HCT116 (cell line): Measurements from ENCODE around the gene CCDC177. TPM values are rescaled to one million over a fixed set of nuclear protein-coding genes. Genes with fewer than 3 reads are reported as not detected.

Experiments used
- ATAC-seq: fragments of 200-7000 bp; cut with Tn5 transposase; 2 replicates; pipeline ENCODE4 v1.9.1; 2020; ENCODE audit warnings: mild to moderate bottlenecking, moderate library complexity
- BruUV-seq: library from RNA; stranded (reverse); fragments of 400-500 nt; replicated peaks from 2 replicates; lab custom pipeline; 2021; lab: Mats Ljungman, UMichigan
- CTCF ChIA-PET: fragments of 300-600 bp; sonication (Branson Sonifier 250); formaldehyde crosslinking; loops from one replicate; lab custom pipeline; 2021; ENCODE audit warnings: antibody characterized with exemption; lab: Charles Lee
- POLR2A ChIA-PET: fragments of 300-600, 350-600 bp; sonication (Branson Sonifier 250); formaldehyde crosslinking; loops from one replicate; lab custom pipeline; 2021; ENCODE audit warnings: antibody characterized with exemption; lab: Charles Lee
- RAD21 ChIA-PET, 2 experiments: fragments of 300-600 bp; sonication (Branson Sonifier 250); formaldehyde crosslinking; loops; one replicate each; lab custom pipeline; 2023; ENCODE audit warnings: low total read pairs in 2 of 2; ENCODE audit not compliant: uncharacterized antibody in 2 of 2, unreplicated experiment in 2 of 2, low non-redundant PET in 1 of 2; lab: Charles Lee
- DNase-seq: peaks from one replicate; pipeline ENCODE4 v3.0.0-alpha.2; 2010; ENCODE audit warnings: low read depth, low spot score
- H2AFZ ChIP-seq: fragments of 200-600 bp; shearing (Covaris generic), sonication (generic); 2 replicates; pipeline ENCODE4 v1.6.1; 2017; ENCODE audit warnings: low read depth, mixed run types, mixed read lengths, antibody characterized with exemption, low read length; ENCODE audit not compliant: poor library complexity, severe bottlenecking
- H3K27ac ChIP-seq: 2 replicates; pipeline ENCODE4 v1.5.1; 2012; ENCODE audit warnings: low read depth, low read length
- H3K27me3 ChIP-seq: fragments of 200-600 bp; sonication (generic); 2 replicates; pipeline ENCODE4 v1.6.1; 2016; ENCODE audit warnings: mixed run types, low read length, mixed read lengths; ENCODE audit not compliant: insufficient read depth
- H3K36me3 ChIP-seq, 2 experiments: fragments of 200-500 bp in 1 of 2; fragments of 200-600 bp in 1 of 2; sonication (Bioruptor generic) in 1 of 2; sonication (generic) in 1 of 2; 2 replicates each; pipeline versions ENCODE4 v1.5.1 to v1.6.1; 2014 to 2016; ENCODE audit warnings: low read length in 2 of 2, inconsistent platforms in 1 of 2, mixed read lengths in 1 of 2, mixed run types in 1 of 2; ENCODE audit not compliant: insufficient read depth in 2 of 2, control insufficient read depth in 1 of 2
- H3K4me1 ChIP-seq, 2 experiments: fragments of 200-600 bp in 1 of 2; sonication (generic) in 1 of 2; 2 replicates each; pipeline versions ENCODE4 v1.5.1 to v1.6.1; 2012 to 2017; ENCODE audit warnings: low read length in 2 of 2, inconsistent platforms in 1 of 2, mild to moderate bottlenecking in 1 of 2, mixed read lengths in 1 of 2, mixed run types in 1 of 2, moderate library complexity in 1 of 2; ENCODE audit not compliant: insufficient read depth in 2 of 2, control insufficient read depth in 1 of 2
- H3K4me2 ChIP-seq: fragments of 200-600 bp; sonication (generic); 2 replicates; pipeline ENCODE4 v1.6.1; 2017; ENCODE audit warnings: mixed run types, low read length, mixed read lengths
- H3K4me3 ChIP-seq, 2 experiments: fragments of 200-600 bp in 1 of 2; sonication (generic) in 1 of 2; replicated peaks in 1 of 2; 2 replicates each; pipeline ENCODE4 v1.5.1; 2011 to 2016; ENCODE audit warnings: low read length in 2 of 2, control low read depth in 1 of 2, low read depth in 1 of 2, mild to moderate bottlenecking in 1 of 2, mixed read lengths in 1 of 2, mixed run types in 1 of 2
- H3K79me2 ChIP-seq: fragments of 200-600 bp; sonication (generic); 2 replicates; pipeline ENCODE4 v1.6.1; 2017; ENCODE audit warnings: mild to moderate bottlenecking, mixed run types, low read length, moderate library complexity, mixed read lengths; ENCODE audit not compliant: insufficient read depth
- H3K9ac ChIP-seq: fragments of 200-600 bp; sonication (generic); 2 replicates; pipeline ENCODE4 v1.6.1; 2016; ENCODE audit warnings: low read length, mixed read lengths
- H3K9me2 ChIP-seq: fragments of 200-600 bp; sonication (generic), shearing (Covaris generic); 2 replicates; pipeline ENCODE4 v1.6.1; 2017; ENCODE audit warnings: mixed run types, mild to moderate bottlenecking, moderate library complexity; ENCODE audit not compliant: insufficient read depth
- H3K9me3 ChIP-seq, 2 experiments: fragments of 200-500 bp in 1 of 2; fragments of 200-600 bp in 1 of 2; sonication (Bioruptor generic) in 1 of 2; sonication (generic) in 1 of 2; 2 replicates each; pipeline ENCODE4 v1.6.1; 2014 to 2017; ENCODE audit warnings: low read length in 2 of 2, mixed read lengths in 2 of 2, inconsistent platforms in 1 of 2, low read depth in 1 of 2, mild to moderate bottlenecking in 1 of 2, mixed run types in 1 of 2, moderate library complexity in 1 of 2; ENCODE audit not compliant: control insufficient read depth in 1 of 2, insufficient read depth in 1 of 2
- H4K20me1 ChIP-seq: fragments of 200-600 bp; sonication (generic), shearing (Covaris generic); 2 replicates; pipeline ENCODE4 v1.6.1; 2017; ENCODE audit warnings: mixed run types, mild to moderate bottlenecking, moderate library complexity; ENCODE audit not compliant: insufficient read depth
- ATF3 ChIP-seq: IDR thresholded peaks from 2 replicates; pipeline ENCODE4 v1.6.1; 2012
- CBX3 ChIP-seq: IDR thresholded peaks from 2 replicates; pipeline ENCODE4 v1.6.1; 2012; ENCODE audit warnings: low read depth
- EGR1 ChIP-seq: IDR thresholded peaks from 2 replicates; pipeline ENCODE4 v1.6.1; 2012; ENCODE audit warnings: low read depth
- ELF1 ChIP-seq: IDR thresholded peaks from 2 replicates; pipeline ENCODE4 v1.6.1; 2012; ENCODE audit warnings: low read depth, borderline replicate concordance
- EZH2 ChIP-seq: fragments of 200-600 bp; sonication (generic); IDR thresholded peaks from 2 replicates; pipeline ENCODE4 v1.6.1; 2017; ENCODE audit warnings: antibody characterized with exemption, mixed run types
- POLR2A ChIP-seq: IDR thresholded peaks from 2 replicates; pipeline ENCODE4 v1.7.0; 2011; ENCODE audit warnings: borderline replicate concordance; ENCODE audit not compliant: insufficient read depth, insufficient read length; ENCODE audit errors: extremely low read depth
- POLR2AphosphoS5 ChIP-seq: IDR thresholded peaks from 2 replicates; pipeline ENCODE4 v1.6.1; 2011; ENCODE audit warnings: mild to moderate bottlenecking, low read depth, low read length, moderate library complexity
- RAD21 ChIP-seq: IDR thresholded peaks from 2 replicates; pipeline ENCODE4 v1.6.1; 2012; ENCODE audit warnings: low read depth, mild to moderate bottlenecking
- REST ChIP-seq: IDR thresholded peaks from 2 replicates; pipeline ENCODE4 v1.6.1; 2012; ENCODE audit warnings: low read depth
- SIN3A ChIP-seq: IDR thresholded peaks from 2 replicates; pipeline ENCODE4 v1.6.1; 2012; ENCODE audit warnings: low read depth
- SP1 ChIP-seq: IDR thresholded peaks from 2 replicates; pipeline ENCODE4 v1.6.1; 2012; ENCODE audit warnings: low read depth
- SRF ChIP-seq: IDR thresholded peaks from 2 replicates; pipeline ENCODE4 v1.6.1; 2012; ENCODE audit warnings: low read depth
- TCF7L2 ChIP-seq: IDR thresholded peaks from 2 replicates; pipeline ENCODE4 v1.7.0; 2011; ENCODE audit warnings: borderline replicate concordance, inconsistent platforms; ENCODE audit not compliant: insufficient read depth, insufficient read length; ENCODE audit errors: extremely low read depth
- YY1 ChIP-seq: IDR thresholded peaks from 2 replicates; pipeline ENCODE4 v1.6.1; 2011; ENCODE audit warnings: low read length, low read depth, moderate library complexity, mild to moderate bottlenecking; ENCODE audit not compliant: insufficient replicate concordance; ENCODE audit errors: extremely low read depth
- ZBTB33 ChIP-seq: IDR thresholded peaks from 2 replicates; pipeline ENCODE4 v1.6.1; 2011; ENCODE audit warnings: mild to moderate bottlenecking, low read length, moderate library complexity; ENCODE audit not compliant: insufficient replicate concordance; ENCODE audit errors: extremely low read depth
- ZNF274 ChIP-seq: fragments of 200-500 bp; sonication (Bioruptor generic); IDR thresholded peaks from 2 replicates; pipeline ENCODE4 v1.6.1; 2014; ENCODE audit warnings: mild to moderate bottlenecking, low read depth, low read length, inconsistent platforms
- intact Hi-C: fragments of 100-400 bp; cut with micrococcal nuclease; formaldehyde crosslinking; loops from 2 replicates; pipeline ENCODE4 v1.10.0; 2022
- total RNA-seq: library from RNA; stranded (reverse); gene quantifications from one replicate; pipeline ENCODE4 v1.2.1, GENCODE V29; 2021; ENCODE audit not compliant: unreplicated experiment

The CCDC177 gene
- total RNA-seq, 1 experiment from 2014 or later: not detected

GRCh38 chr14:69528930-69529329 is 45.7 kb downstream of the CCDC177 start:
- no peak overlapping the region for H3K4me2 ChIP-seq
- ATAC-seq (no peak), DNase-seq (no peak)
- H3K9ac ChIP-seq: no peak overlapping the region
- H4K20me1 ChIP-seq: no peaks in the 10 kb centered on the region
- H3K79me2 ChIP-seq: no peaks in the 10 kb centered on the region
- TF ChIP-seq RAD21: no peak
- no peaks in the 10 kb centered on the region for H3K36me3 ChIP-seq
- POLR2A ChIA-PET: no interaction called here
- no peak overlapping the region for H3K4me3 ChIP-seq
- intact Hi-C loops: no loop called here
- H3K4me1 ChIP-seq: peaks cover 0 to 10% of the 10 kb centered on the region in 2 experiments; a peak in 2 of 4 replicates
- CTCF ChIA-PET: no interaction called here
- H3K9me2 ChIP-seq: no peaks in the 10 kb centered on the region
- no TSS peak for BruUV-seq
- H2AFZ ChIP-seq: no peak overlapping the region
- H3K27ac ChIP-seq: no peak overlapping the region
- RAD21 ChIA-PET: interaction anchor here in 1 of 2 experiments (0.5 kb wide), 1 partner anchor 11 kb away, joined by 3 read pairs; no protein-coding TSS in a partner anchor
- H3K27me3 ChIP-seq: no peaks in the 10 kb centered on the region
- no peaks in the 10 kb centered on the region for H3K9me3 ChIP-seq

GRCh38 chr14:69528143-69528542 is 46.5 kb downstream of the CCDC177 start:
- ChIA-PET POLR2A (no interaction called here), RAD21 (no interaction called here), CTCF (interaction anchor here (0.6 kb wide), 1 partner anchor 8 kb away, joined by 3 read pairs; no protein-coding TSS in a partner anchor)
- Histone ChIP-seq H4K20me1 (no peaks in the 10 kb centered on the region), H3K4me3 (no peak overlapping the region), H3K9me2 (no peaks in the 10 kb centered on the region), H2AFZ (no peak overlapping the region), H3K79me2 (no peaks in the 10 kb centered on the region), H3K4me2 (no peak overlapping the region), H3K27ac (no peak overlapping the region), H3K4me1 (peaks cover 0 to 8% of the 10 kb centered on the region in 2 experiments; a peak in 2 of 4 replicates), H3K9ac (no peak overlapping the region), H3K36me3 (no peaks in the 10 kb centered on the region), H3K27me3 (no peaks in the 10 kb centered on the region), H3K9me3 (no peaks in the 10 kb centered on the region)
- intact Hi-C loops: no loop called here
- no peak for ATAC-seq
- DNase-seq: no peak
- BruUV-seq: no TSS peak
- TF ChIP-seq REST (no peak), POLR2AphosphoS5 (no peak), SP1 (no peak), SIN3A (no peak), POLR2A (no peak), SRF (no peak), EGR1 (no peak), EZH2 (no peak), ZBTB33 (no peak), ZNF274 (no peak), TCF7L2 (no peak), CBX3 (no peak), YY1 (no peak), ELF1 (no peak), ATF3 (no peak)
